Prostate gland (tissue), 2 donors: Measurements from ENCODE around the gene ULK3. TPM values are rescaled to one million over a fixed set of nuclear protein-coding genes. Genes with fewer than 3 reads are reported as not detected.

Experiments used
- DNase-seq: peaks from one replicate; pipeline ENCODE4 v3.0.0-alpha.2; 2019; ENCODE audit warnings: low spot score
- H3K27ac ChIP-seq, 2 donors: fragments of 200-600 bp; sonication (generic); 2 replicates each; pipeline ENCODE4 v1.5.1; 2017 to 2019
- H3K27me3 ChIP-seq: fragments of 200-600 bp; sonication (generic); replicated peaks from 2 replicates; pipeline ENCODE4 v1.5.1; 2019; ENCODE audit not compliant: insufficient read depth
- H3K36me3 ChIP-seq, 2 donors: fragments of 200-600 bp; sonication (generic); 1 replicate in 1 of 2; 2 replicates in 1 of 2; pipeline versions ENCODE4 v1.5.1 to v1.8.1; 2017 to 2019
- H3K4me1 ChIP-seq: fragments of 200-600 bp; sonication (generic); replicated peaks from 2 replicates; pipeline ENCODE4 v1.5.1; 2019
- H3K4me3 ChIP-seq, 2 donors: fragments of 200-600 bp; sonication (generic); 2 replicates each; pipeline ENCODE4 v1.5.1; 2017 to 2019
- H3K9me3 ChIP-seq: fragments of 200-600 bp; sonication (generic); 2 replicates; pipeline ENCODE4 v1.5.1; 2017
- CTCF ChIP-seq, 4 experiments: fragments of 200-600 bp in 2 of 4; fragments of 450-650 bp in 2 of 4; sonication (generic) in 2 of 4; IDR thresholded peaks; 1 replicate in 3 of 4; 2 replicates in 1 of 4; pipeline ENCODE4 v1.5.1; 2016 to 2019; ENCODE audit warnings: antibody characterized with exemption in 4 of 4, mild to moderate bottlenecking in 2 of 4, moderate library complexity in 2 of 4
- POLR2A ChIP-seq: fragments of 450-650 bp; IDR thresholded peaks from one replicate; pipeline ENCODE4 v1.6.1; 2016; ENCODE audit warnings: antibody characterized with exemption, mild to moderate bottlenecking
- POLR2AphosphoS5 ChIP-seq: sonication (generic); formaldehyde crosslinking; IDR thresholded peaks from one replicate; pipeline ENCODE4 v1.6.1; 2017; ENCODE audit warnings: antibody characterized with exemption
- WGBS: methylation state at CpG from one replicate; pipeline ENCODE4 v1.1.5; 2018; 5-methylcytosine and 5-hydroxymethylcytosine counted together
- intact Hi-C: fragments of 100-400 bp; cut with DNase I; formaldehyde crosslinking; loops from one replicate; pipeline ENCODE4 v1.14.2; 2022
- total RNA-seq, 2 donors: library from RNA; depleted of rRNA; stranded (reverse); fragments of >200 nt; gene quantifications; one replicate each; pipeline ENCODE4 v1.1.0, GENCODE V29; 2016

Gene ULK3
- total RNA-seq, 2 donors from 2014 or later = 44.6 to 98.5 TPM

GRCh38 chr15:74808840-74809229 is 34.1 kb downstream of the ULK3 start:
- Histone ChIP-seq H3K4me1 (no peaks in the 10 kb centered on the region), H3K27ac (peak overlapping the region; percentile 77 to 80), H3K4me3 (no peak overlapping the region), H3K36me3 (no peaks in the 10 kb centered on the region), H3K27me3 (no peaks in the 10 kb centered on the region), H3K9me3 (no peaks in the 10 kb centered on the region)
- DNase-seq = no peak
- intact Hi-C loops = no loop called here
- 68% methylated on average over 4 of the region's 4 CpGs for WGBS
- TF ChIP-seq CTCF (IDR thresholded peaks at IDR 0.05) = no peak
- no peak for TF ChIP-seq POLR2A
- TF ChIP-seq POLR2AphosphoS5 = no peak

- DNase-seq = peak; percentile 73
Measured at GRCh38 chr15:74808078-74808839, 34.7 kb downstream of the ULK3 start.

GRCh38 chr15:74807282-74807681 is 35.7 kb downstream of the ULK3 start:
- intact Hi-C loops = no loop called here
- Histone ChIP-seq H3K27me3 (no peaks in the 10 kb centered on the region), H3K9me3 (no peaks in the 10 kb centered on the region), H3K27ac (peak overlapping the region; percentile 77 to 80), H3K36me3 (peaks cover 0 to 4% of the 10 kb centered on the region in 2 donors), H3K4me1 (no peaks in the 10 kb centered on the region), H3K4me3 (no peak overlapping the region)
- TF ChIP-seq CTCF (IDR thresholded peaks at IDR 0.05) (no peak), POLR2AphosphoS5 (no peak), POLR2A (no peak)
- DNase-seq = no peak
- 56% methylated on average over 5 of the region's 5 CpGs for WGBS

More at GRCh38 chr15:74808078-74808839, 34.7 kb downstream of the ULK3 start:
- 62% methylated on average over 18 of the region's 18 CpGs for WGBS
- no peaks in the 10 kb centered on the region for H3K27me3 ChIP-seq
- H3K9me3 ChIP-seq = no peaks in the 10 kb centered on the region
- no peak overlapping the region for H3K4me3 ChIP-seq
- intact Hi-C loops = no loop called here
- H3K4me1 ChIP-seq = no peaks in the 10 kb centered on the region
- TF ChIP-seq POLR2AphosphoS5 = peak; percentile 75
- no peak for TF ChIP-seq CTCF (IDR thresholded peaks at IDR 0.05)
- no peak for TF ChIP-seq POLR2A
- H3K27ac ChIP-seq = peak overlapping the region; percentile 77 to 80
- peaks cover 0 to 4% of the 10 kb centered on the region in 2 donors for H3K36me3 ChIP-seq

- WGBS = 70% methylated on average over 6 of the region's 6 CpGs
- no peak for TF ChIP-seq POLR2A
- no peak for TF ChIP-seq CTCF (IDR thresholded peaks at IDR 0.05)
- intact Hi-C loops = no loop called here
- H3K27ac ChIP-seq = no peak overlapping the region
- H3K4me3 ChIP-seq = no peak overlapping the region
- H3K36me3 ChIP-seq = peaks cover 4 to 8% of the 10 kb centered on the region in 2 donors
- H3K9me3 ChIP-seq = no peaks in the 10 kb centered on the region
- H3K27me3 ChIP-seq = no peaks in the 10 kb centered on the region
- peaks cover under 1% of the 10 kb centered on the region for H3K4me1 ChIP-seq
- no peak for DNase-seq
Measured at GRCh38 chr15:74804935-74805334, 38.0 kb downstream of the ULK3 start.
